Neuron (in vitro differentiated cells): ENCODE results near the gene SLITRK2.

Experiments used
- H2AFZ ChIP-seq: one replicate; pipeline ENCODE4 v1.6.1; 2013; ENCODE audit warnings: low read depth, mild to moderate bottlenecking, inconsistent platforms, low read length, moderate library complexity
- H3K27me3 ChIP-seq: one replicate; pipeline ENCODE4 v1.6.1; 2013; ENCODE audit warnings: low read length; ENCODE audit not compliant: insufficient read depth
- H3K36me3 ChIP-seq: one replicate; pipeline ENCODE4 v1.6.1; 2013; ENCODE audit warnings: low read length; ENCODE audit not compliant: insufficient read depth
- H3K4me1 ChIP-seq: one replicate; pipeline ENCODE4 v1.6.1; 2013; ENCODE audit warnings: low read length; ENCODE audit not compliant: insufficient read depth
- H3K4me3 ChIP-seq: 2 replicates; pipeline ENCODE4 v1.5.1; 2013; ENCODE audit warnings: mild to moderate bottlenecking, low read length, moderate library complexity
- H3K9me3 ChIP-seq: one replicate; pipeline ENCODE4 v1.6.1; 2013; ENCODE audit warnings: low read length

SLITRK2 gene

GRCh38 chrX:145826466-145826865 lies 8.8 kb downstream of the SLITRK2 start:
- Histone ChIP-seq H3K36me3 (no peaks in the 10 kb centered on the region), H3K27me3 (peaks cover 40% of the 10 kb centered on the region), H2AFZ (no peak overlapping the region), H3K9me3 (no peaks in the 10 kb centered on the region), H3K4me3 (no peak overlapping the region), H3K4me1 (peaks cover 6% of the 10 kb centered on the region)

- Histone ChIP-seq H3K4me3 (no peak overlapping the region), H3K36me3 (no peaks in the 10 kb centered on the region), H2AFZ (no peak overlapping the region), H3K4me1 (no peaks in the 10 kb centered on the region), H3K27me3 (peaks cover 15% of the 10 kb centered on the region), H3K9me3 (no peaks in the 10 kb centered on the region)
Observed at GRCh38 chrX:145832796-145833195, 15.2 kb downstream of the SLITRK2 start.

- peaks cover 27% of the 10 kb centered on the region for H3K4me1 ChIP-seq
- no peaks in the 10 kb centered on the region for H3K36me3 ChIP-seq
- no peak overlapping the region for H3K4me3 ChIP-seq
- no peaks in the 10 kb centered on the region for H3K27me3 ChIP-seq
- H2AFZ ChIP-seq = no peak overlapping the region
- H3K9me3 ChIP-seq = no peaks in the 10 kb centered on the region
Observed at GRCh38 chrX:145840531-145840930, 22.9 kb downstream of the SLITRK2 start.

GRCh38 chrX:145843146-145843904 lies 25.7 kb downstream of the SLITRK2 start:
- Histone ChIP-seq H3K36me3 (no peaks in the 10 kb centered on the region), H3K27me3 (no peaks in the 10 kb centered on the region), H3K9me3 (no peaks in the 10 kb centered on the region), H3K4me1 (peaks cover 29% of the 10 kb centered on the region), H3K4me3 (no peak overlapping the region), H2AFZ (no peak overlapping the region)

GRCh38 chrX:145844886-145845285 lies 27.3 kb downstream of the SLITRK2 start:
- no peaks in the 10 kb centered on the region for H3K9me3 ChIP-seq
- H3K27me3 ChIP-seq = no peaks in the 10 kb centered on the region
- H3K4me1 ChIP-seq = peaks cover 25% of the 10 kb centered on the region
- H2AFZ ChIP-seq = no peak overlapping the region
- H3K4me3 ChIP-seq = no peak overlapping the region
- H3K36me3 ChIP-seq = no peaks in the 10 kb centered on the region

- Histone ChIP-seq H3K36me3 (no peaks in the 10 kb centered on the region), H3K4me3 (no peak overlapping the region), H3K27me3 (no peaks in the 10 kb centered on the region), H2AFZ (no peak overlapping the region), H3K9me3 (no peaks in the 10 kb centered on the region), H3K4me1 (peaks cover 7% of the 10 kb centered on the region)
Observed at GRCh38 chrX:145848448-145848847, 30.8 kb downstream of the SLITRK2 start.

- H3K9me3 ChIP-seq = no peaks in the 10 kb centered on the region
- peaks cover 3% of the 10 kb centered on the region for H3K4me1 ChIP-seq
- no peaks in the 10 kb centered on the region for H3K27me3 ChIP-seq
- H3K36me3 ChIP-seq = no peaks in the 10 kb centered on the region
- H3K4me3 ChIP-seq = no peak overlapping the region
- H2AFZ ChIP-seq = no peak overlapping the region
Observed at GRCh38 chrX:145848857-145849256, 31.2 kb downstream of the SLITRK2 start.

- no peaks in the 10 kb centered on the region for H3K4me1 ChIP-seq
- H3K36me3 ChIP-seq = no peaks in the 10 kb centered on the region
- H2AFZ ChIP-seq = no peak overlapping the region
- H3K4me3 ChIP-seq = no peak overlapping the region
- H3K27me3 ChIP-seq = no peaks in the 10 kb centered on the region
- no peaks in the 10 kb centered on the region for H3K9me3 ChIP-seq
Observed at GRCh38 chrX:145853181-145853580, 35.6 kb downstream of the SLITRK2 start.

GRCh38 chrX:145856181-145856580 lies 38.6 kb downstream of the SLITRK2 start:
- Histone ChIP-seq H2AFZ (no peak overlapping the region), H3K4me3 (no peak overlapping the region), H3K4me1 (no peaks in the 10 kb centered on the region), H3K36me3 (no peaks in the 10 kb centered on the region), H3K27me3 (no peaks in the 10 kb centered on the region), H3K9me3 (no peaks in the 10 kb centered on the region)

- no peak overlapping the region for H2AFZ ChIP-seq
- no peak overlapping the region for H3K4me3 ChIP-seq
- no peaks in the 10 kb centered on the region for H3K36me3 ChIP-seq
- H3K9me3 ChIP-seq = no peaks in the 10 kb centered on the region
- H3K27me3 ChIP-seq = no peaks in the 10 kb centered on the region
- H3K4me1 ChIP-seq = no peaks in the 10 kb centered on the region
Observed at GRCh38 chrX:145861818-145862217, 44.2 kb downstream of the SLITRK2 start.

GRCh38 chrX:145865082-145865481 lies 47.5 kb downstream of the SLITRK2 start:
- Histone ChIP-seq H3K4me1 (no peaks in the 10 kb centered on the region), H3K27me3 (no peaks in the 10 kb centered on the region), H2AFZ (no peak overlapping the region), H3K9me3 (no peaks in the 10 kb centered on the region), H3K36me3 (no peaks in the 10 kb centered on the region), H3K4me3 (no peak overlapping the region)
